Keratinocyte (primary cell): ENCODE results near the gene DRAM2. TPM values are rescaled to one million over a fixed set of nuclear protein-coding genes. Genes with fewer than 3 reads are reported as not detected.

Source experiments
- DNase-seq: peaks from one replicate; pipeline ENCODE4 v3.0.0-alpha.2; 2011; ENCODE audit warnings: low read depth, missing footprints, low spot score
- FAIRE-seq: peaks from 2 replicates; lab custom pipeline; 2011; peaks lifted over from hg19 to GRCh38; lab: Jason Lieb, UNC
- H2AFZ ChIP-seq: 2 replicates; pipeline ENCODE4 v1.6.0; 2012; ENCODE audit warnings: low read length, control low read depth, inconsistent platforms; ENCODE audit not compliant: control insufficient read depth
- H3K27ac ChIP-seq: 2 replicates; pipeline ENCODE4 v1.5.1; 2011; ENCODE audit warnings: low read length; ENCODE audit not compliant: control insufficient read depth, insufficient read depth
- H3K27me3 ChIP-seq: 3 replicates; pipeline ENCODE4 v1.6.0; 2011; ENCODE audit warnings: low read length; ENCODE audit not compliant: control insufficient read depth, insufficient read depth; ENCODE audit errors: extremely low read depth
- H3K36me3 ChIP-seq, 2 experiments: 2 replicates in 1 of 2; 3 replicates in 1 of 2; pipeline ENCODE4 v1.5.1; 2011; ENCODE audit warnings: low read length in 2 of 2, mild to moderate bottlenecking in 1 of 2; ENCODE audit not compliant: control insufficient read depth in 2 of 2, insufficient read depth in 2 of 2; ENCODE audit errors: extremely low read depth in 1 of 2
- H3K4me1 ChIP-seq: 3 replicates; pipeline ENCODE4 v1.5.1; 2011; ENCODE audit warnings: low read length; ENCODE audit not compliant: control insufficient read depth, insufficient read depth; ENCODE audit errors: extremely low read depth
- H3K4me2 ChIP-seq: 3 replicates; pipeline ENCODE4 v1.6.0; 2011; ENCODE audit warnings: low read depth, low read length; ENCODE audit not compliant: control insufficient read depth, insufficient read depth; ENCODE audit errors: extremely low read depth
- H3K4me3 ChIP-seq, 3 experiments: fragments of 200-600 bp in 1 of 3; sonication (generic) in 1 of 3; 2 replicates in 2 of 3; 3 replicates in 1 of 3; pipeline ENCODE4 v1.5.1; 2011 to 2016; ENCODE audit warnings: low read length in 3 of 3, mild to moderate bottlenecking in 3 of 3, control low read depth in 2 of 3, inconsistent platforms in 1 of 3, low read depth in 1 of 3, mixed read lengths in 1 of 3, mixed run types in 1 of 3, moderate library complexity in 1 of 3; ENCODE audit not compliant: control insufficient read depth in 2 of 3, insufficient read depth in 2 of 3; ENCODE audit errors: extremely low read depth in 1 of 3
- H3K79me2 ChIP-seq: 2 replicates; pipeline ENCODE4 v1.6.0; 2012; ENCODE audit warnings: low read length; ENCODE audit not compliant: control insufficient read depth, insufficient read depth
- H3K9ac ChIP-seq: 3 replicates; pipeline ENCODE4 v1.6.0; 2011; ENCODE audit warnings: low read length; ENCODE audit not compliant: control insufficient read depth, insufficient read depth; ENCODE audit errors: extremely low read depth
- H3K9me1 ChIP-seq: 3 replicates; pipeline ENCODE4 v1.6.0; 2011; ENCODE audit warnings: low read length; ENCODE audit not compliant: control insufficient read depth, insufficient read depth; ENCODE audit errors: extremely low read depth
- H3K9me3 ChIP-seq: 2 replicates; pipeline ENCODE4 v1.5.1; 2012; ENCODE audit warnings: low read depth, low read length; ENCODE audit not compliant: control insufficient read depth
- H4K20me1 ChIP-seq: 3 replicates; pipeline ENCODE4 v1.6.0; 2011; ENCODE audit warnings: low read length; ENCODE audit not compliant: control insufficient read depth, insufficient read depth; ENCODE audit errors: extremely low read depth
- EZH2 ChIP-seq: IDR thresholded peaks from one replicate; pipeline ENCODE4 v1.6.1; 2012; ENCODE audit warnings: inconsistent platforms, mild to moderate bottlenecking, low read length, moderate library complexity
- dilution Hi-C: fragments of 300-500 bp; cut with MboI; formaldehyde crosslinking; loops from one replicate; pipeline ENCODE4 v1.7.0; 2020; ENCODE audit warnings: low sequenced_read_pairs; ENCODE audit not compliant: extremely low pct_ligation_motif_present
- polyA plus RNA-seq, 5 experiments: library from polyadenylated mRNA; depleted of rRNA in 3 of 5; stranded (reverse) in 3 of 5; stranded (forward) in 1 of 5; unstranded in 1 of 5; fragments of >200 nt; gene quantifications; 1 replicate in 1 of 5; 2 replicates in 3 of 5; 3 replicates in 1 of 5; pipeline versions ENCODE4 v1.2.1 to v1.2.3, GENCODE V29; 2011 to 2012; ENCODE audit warnings: missing spikeins in 2 of 5, low read depth in 1 of 5, low replicate concordance in 1 of 5
- TF ChIP-seq, protein P1 (sequence below), 3 experiments: IDR thresholded peaks in 1 of 3; conservative IDR thresholded peaks in 1 of 3; optimal IDR thresholded peaks in 1 of 3; 2 replicates in 2 of 3; 3 replicates in 1 of 3; pipeline versions ENCODE3 to v1.5.1; 2011; ENCODE audit warnings: low read length in 3 of 3, mild to moderate bottlenecking in 3 of 3, moderate library complexity in 2 of 3, control low read depth in 1 of 3, inconsistent platforms in 1 of 3; ENCODE audit not compliant: insufficient read depth in 2 of 3; ENCODE audit errors: extremely low read depth in 1 of 3

DRAM2 gene
- polyA plus RNA-seq, 1 donor (not counting 4 experiments of a cell fraction or from before 2014, with no cell fraction given), result 118 TPM

DNA sequence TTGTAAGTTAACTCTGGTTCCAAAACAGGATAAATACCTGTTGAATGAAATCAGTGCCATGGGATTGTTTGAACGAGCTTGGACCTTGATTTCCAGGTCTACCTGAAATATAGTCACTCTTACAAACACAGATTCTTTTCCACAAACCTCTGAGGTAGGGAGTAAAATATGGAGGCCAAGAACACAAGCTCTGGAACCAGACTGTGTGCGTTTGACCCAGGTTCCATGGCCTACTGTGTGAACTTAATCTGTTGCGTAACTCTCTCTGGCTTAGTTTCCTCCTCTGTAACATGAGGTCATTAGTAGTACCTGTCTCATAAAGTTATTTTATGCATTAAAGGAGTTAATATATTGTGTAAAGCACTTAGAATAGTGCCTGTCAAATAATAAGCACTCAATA, 35.5 kb upstream of the DRAM2 start:
- H2AFZ ChIP-seq, result no peak overlapping the region
- H3K9ac ChIP-seq, result no peak overlapping the region
- dilution Hi-C loops, result no loop called here
- FAIRE-seq (no peak), DNase-seq (no peak)
- no peak overlapping the region for H3K27ac ChIP-seq
- TF ChIP-seq, protein P1, sequence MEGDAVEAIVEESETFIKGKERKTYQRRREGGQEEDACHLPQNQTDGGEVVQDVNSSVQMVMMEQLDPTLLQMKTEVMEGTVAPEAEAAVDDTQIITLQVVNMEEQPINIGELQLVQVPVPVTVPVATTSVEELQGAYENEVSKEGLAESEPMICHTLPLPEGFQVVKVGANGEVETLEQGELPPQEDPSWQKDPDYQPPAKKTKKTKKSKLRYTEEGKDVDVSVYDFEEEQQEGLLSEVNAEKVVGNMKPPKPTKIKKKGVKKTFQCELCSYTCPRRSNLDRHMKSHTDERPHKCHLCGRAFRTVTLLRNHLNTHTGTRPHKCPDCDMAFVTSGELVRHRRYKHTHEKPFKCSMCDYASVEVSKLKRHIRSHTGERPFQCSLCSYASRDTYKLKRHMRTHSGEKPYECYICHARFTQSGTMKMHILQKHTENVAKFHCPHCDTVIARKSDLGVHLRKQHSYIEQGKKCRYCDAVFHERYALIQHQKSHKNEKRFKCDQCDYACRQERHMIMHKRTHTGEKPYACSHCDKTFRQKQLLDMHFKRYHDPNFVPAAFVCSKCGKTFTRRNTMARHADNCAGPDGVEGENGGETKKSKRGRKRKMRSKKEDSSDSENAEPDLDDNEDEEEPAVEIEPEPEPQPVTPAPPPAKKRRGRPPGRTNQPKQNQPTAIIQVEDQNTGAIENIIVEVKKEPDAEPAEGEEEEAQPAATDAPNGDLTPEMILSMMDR (optimal IDR thresholded peaks at IDR 0.05 in 1 of 3, IDR thresholded peaks at IDR 0.05 in 1 of 3, conservative IDR thresholded peaks at IDR 0.05 in 1 of 3; ENCODE audit: extremely low read depth in 1 of 3, insufficient read depth in 2 of 3, low read length in 3 of 3), result no peak
- TF ChIP-seq EZH2, result no peak
- no peaks in the 10 kb centered on the region for H3K9me1 ChIP-seq
- no peaks in the 10 kb centered on the region for H3K9me3 ChIP-seq
- no peaks in the 10 kb centered on the region for H3K79me2 ChIP-seq
- no peaks in the 10 kb centered on the region for H3K27me3 ChIP-seq
- no peak overlapping the region for H3K4me3 ChIP-seq
- no peaks in the 10 kb centered on the region for H4K20me1 ChIP-seq
- no peaks in the 10 kb centered on the region for H3K4me1 ChIP-seq
- no peak overlapping the region for H3K4me2 ChIP-seq
- peaks cover 2 to 5% of the 10 kb centered on the region in 2 experiments for H3K36me3 ChIP-seq

DNA sequence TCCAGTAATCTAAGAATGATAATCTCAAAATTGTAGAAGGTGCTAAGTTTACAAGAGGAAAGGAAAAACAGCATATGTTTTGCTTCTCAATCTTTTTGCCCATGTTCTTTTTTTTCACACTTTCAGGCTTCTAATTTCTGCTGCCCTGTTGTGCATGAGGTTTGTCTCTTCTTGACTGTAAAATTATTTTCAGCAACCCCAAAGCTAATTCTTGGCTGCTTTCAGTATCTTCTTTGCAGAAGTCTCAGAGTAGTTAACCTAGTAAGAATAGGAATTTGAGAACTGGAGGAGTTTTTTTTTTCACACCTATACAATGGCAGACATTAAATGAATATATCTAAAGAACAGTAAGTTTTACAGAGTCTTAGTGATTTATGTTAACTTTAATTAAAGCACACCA, 34.2 kb upstream of the DRAM2 start:
- no peaks in the 10 kb centered on the region for H3K9me3 ChIP-seq
- no peak overlapping the region for H2AFZ ChIP-seq
- no peaks in the 10 kb centered on the region for H3K9me1 ChIP-seq
- no peak for FAIRE-seq
- no peaks in the 10 kb centered on the region for H3K4me1 ChIP-seq
- dilution Hi-C loops, result no loop called here
- no peak for TF ChIP-seq EZH2
- TF ChIP-seq, protein P1 (optimal IDR thresholded peaks at IDR 0.05 in 1 of 3, IDR thresholded peaks at IDR 0.05 in 1 of 3, conservative IDR thresholded peaks at IDR 0.05 in 1 of 3; ENCODE audit: extremely low read depth in 1 of 3, insufficient read depth in 2 of 3, low read length in 3 of 3), result no peak
- no peaks in the 10 kb centered on the region for H3K27me3 ChIP-seq
- peaks cover 2 to 5% of the 10 kb centered on the region in 2 experiments for H3K36me3 ChIP-seq
- H3K9ac ChIP-seq, result no peak overlapping the region
- no peaks in the 10 kb centered on the region for H3K79me2 ChIP-seq
- H4K20me1 ChIP-seq, result no peaks in the 10 kb centered on the region
- H3K27ac ChIP-seq, result no peak overlapping the region
- no peak overlapping the region for H3K4me3 ChIP-seq
- DNase-seq, result no peak
- no peak overlapping the region for H3K4me2 ChIP-seq
